Measurements from ENCODE around the gene SERPINA10. TPM values are rescaled to one million over a fixed set of nuclear protein-coding genes. Genes with fewer than 3 reads are reported as not detected.

Gene SERPINA10
- polyA plus RNA-seq, 1 of the 3 experiments (the other 2 are of a cell fraction), result not detected

DNA sequence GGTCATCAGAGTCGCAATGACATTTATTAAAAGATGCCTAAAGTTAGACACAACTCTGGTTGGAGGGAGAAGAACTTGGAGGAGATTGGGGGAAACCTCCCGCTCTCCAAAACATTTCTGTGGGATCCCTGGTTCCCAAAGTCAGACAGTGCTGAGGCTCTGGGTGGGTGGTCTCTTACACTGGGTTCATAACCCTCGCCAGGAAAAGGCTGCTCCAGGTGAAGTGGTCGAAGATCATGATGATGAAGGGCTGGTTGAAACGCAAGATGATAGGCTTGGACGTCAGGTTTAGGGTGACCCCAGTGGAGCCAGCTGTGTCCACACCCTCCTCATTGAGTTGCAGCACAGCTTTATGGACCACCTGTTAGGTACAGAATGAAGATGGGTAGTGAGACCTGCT, 11.2 kb upstream of the SERPINA10 start:
- H3K36me3 ChIP-seq (replicated peaks in 1 of 2; ENCODE audit: control insufficient read depth in 1 of 2, insufficient read depth in 2 of 2, low read length in 1 of 2), result no peaks in the 10 kb centered on the region

More for the DNA sequence above, 11.2 kb upstream of the SERPINA10 start:
- Histone ChIP-seq H3K9ac (no peak overlapping the region), H3F3A (replicated peaks; ENCODE audit: insufficient read depth) (no peaks in the 10 kb centered on the region), H3K4me3 (ENCODE audit: low read depth in 2 of 2, low read length in 1 of 2) (no peak overlapping the region), H3K79me2 (ENCODE audit: insufficient read depth) (no peaks in the 10 kb centered on the region), H2AFZ (ENCODE audit: low read depth) (no peak overlapping the region), H4K20me1 (ENCODE audit: insufficient read depth) (no peaks in the 10 kb centered on the region), H3K9me3 (no peaks in the 10 kb centered on the region; the same call in 1 of the 2 replicates), H3K27ac (ENCODE audit: low read depth in 2 of 2, low read length in 1 of 2) (no peak overlapping the region), H3K4me1 (ENCODE audit: control insufficient read depth in 1 of 2, insufficient read depth in 2 of 2, low read depth in 1 of 2, low read length in 1 of 2) (no peaks in the 10 kb centered on the region), H3K9me2 (no peaks in the 10 kb centered on the region), H3K27me3 (ENCODE audit: insufficient read depth) (no peaks in the 10 kb centered on the region), H3K4me2 (no peak overlapping the region)
- no peak for TF ChIP-seq CHD2 (IDR thresholded peaks at IDR 0.05; ENCODE audit: low read length, partially characterized antibody)
- no peak for TF ChIP-seq SIN3A (IDR thresholded peaks at IDR 0.05; ENCODE audit: borderline replicate concordance, low read depth, low read length)
- TF ChIP-seq, protein P1, sequence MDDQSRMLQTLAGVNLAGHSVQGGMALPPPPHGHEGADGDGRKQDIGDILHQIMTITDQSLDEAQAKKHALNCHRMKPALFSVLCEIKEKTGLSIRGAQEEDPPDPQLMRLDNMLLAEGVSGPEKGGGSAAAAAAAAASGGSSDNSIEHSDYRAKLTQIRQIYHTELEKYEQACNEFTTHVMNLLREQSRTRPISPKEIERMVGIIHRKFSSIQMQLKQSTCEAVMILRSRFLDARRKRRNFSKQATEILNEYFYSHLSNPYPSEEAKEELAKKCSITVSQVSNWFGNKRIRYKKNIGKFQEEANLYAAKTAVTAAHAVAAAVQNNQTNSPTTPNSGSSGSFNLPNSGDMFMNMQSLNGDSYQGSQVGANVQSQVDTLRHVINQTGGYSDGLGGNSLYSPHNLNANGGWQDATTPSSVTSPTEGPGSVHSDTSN (IDR thresholded peaks at IDR 0.05), result no peak
- TF ChIP-seq NFIC (IDR thresholded peaks at IDR 0.05; ENCODE audit: borderline replicate concordance), result no peak
- no peak for TF ChIP-seq GATA2 (CRISPR knock-in tag; IDR thresholded peaks at IDR 0.05)
- TF ChIP-seq FOXJ3 (CRISPR knock-in tag; IDR thresholded peaks at IDR 0.05), result no peak
- TF ChIP-seq FOXM1 (IDR thresholded peaks at IDR 0.05; ENCODE audit: low read depth), result no peak
- TF ChIP-seq FOSL2 (IDR thresholded peaks at IDR 0.05; ENCODE audit: borderline replicate concordance, low read depth), result no peak
- TF ChIP-seq, protein P2, sequence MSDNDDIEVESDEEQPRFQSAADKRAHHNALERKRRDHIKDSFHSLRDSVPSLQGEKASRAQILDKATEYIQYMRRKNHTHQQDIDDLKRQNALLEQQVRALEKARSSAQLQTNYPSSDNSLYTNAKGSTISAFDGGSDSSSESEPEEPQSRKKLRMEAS (IDR thresholded peaks at IDR 0.05; ENCODE audit: low read depth), result no peak
- TF ChIP-seq TAF1 (IDR thresholded peaks at IDR 0.05; ENCODE audit: borderline replicate concordance, low read depth, low read length), result no peak
- no peak for TF ChIP-seq NRF1 (IDR thresholded peaks at IDR 0.05; ENCODE audit: low read depth, low read length)
- no peak for TF ChIP-seq RCOR1 (IDR thresholded peaks at IDR 0.05; ENCODE audit: low read length)
- TF ChIP-seq, protein P3, sequence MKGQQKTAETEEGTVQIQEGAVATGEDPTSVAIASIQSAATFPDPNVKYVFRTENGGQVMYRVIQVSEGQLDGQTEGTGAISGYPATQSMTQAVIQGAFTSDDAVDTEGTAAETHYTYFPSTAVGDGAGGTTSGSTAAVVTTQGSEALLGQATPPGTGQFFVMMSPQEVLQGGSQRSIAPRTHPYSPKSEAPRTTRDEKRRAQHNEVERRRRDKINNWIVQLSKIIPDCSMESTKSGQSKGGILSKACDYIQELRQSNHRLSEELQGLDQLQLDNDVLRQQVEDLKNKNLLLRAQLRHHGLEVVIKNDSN (IDR thresholded peaks at IDR 0.05; ENCODE audit: borderline replicate concordance, low read depth), result no peak
- no peak for TF ChIP-seq EP300 (IDR thresholded peaks at IDR 0.05; ENCODE audit: borderline replicate concordance in 1 of 2, low read depth in 1 of 2, low read length in 1 of 2)
- TF ChIP-seq RFX5 (IDR thresholded peaks at IDR 0.05; ENCODE audit: low read length), result no peak
- TF ChIP-seq EZH2phosphoT487 (IDR thresholded peaks at IDR 0.05; ENCODE audit: borderline replicate concordance, low read depth), result no peak
- TF ChIP-seq, protein P4, sequence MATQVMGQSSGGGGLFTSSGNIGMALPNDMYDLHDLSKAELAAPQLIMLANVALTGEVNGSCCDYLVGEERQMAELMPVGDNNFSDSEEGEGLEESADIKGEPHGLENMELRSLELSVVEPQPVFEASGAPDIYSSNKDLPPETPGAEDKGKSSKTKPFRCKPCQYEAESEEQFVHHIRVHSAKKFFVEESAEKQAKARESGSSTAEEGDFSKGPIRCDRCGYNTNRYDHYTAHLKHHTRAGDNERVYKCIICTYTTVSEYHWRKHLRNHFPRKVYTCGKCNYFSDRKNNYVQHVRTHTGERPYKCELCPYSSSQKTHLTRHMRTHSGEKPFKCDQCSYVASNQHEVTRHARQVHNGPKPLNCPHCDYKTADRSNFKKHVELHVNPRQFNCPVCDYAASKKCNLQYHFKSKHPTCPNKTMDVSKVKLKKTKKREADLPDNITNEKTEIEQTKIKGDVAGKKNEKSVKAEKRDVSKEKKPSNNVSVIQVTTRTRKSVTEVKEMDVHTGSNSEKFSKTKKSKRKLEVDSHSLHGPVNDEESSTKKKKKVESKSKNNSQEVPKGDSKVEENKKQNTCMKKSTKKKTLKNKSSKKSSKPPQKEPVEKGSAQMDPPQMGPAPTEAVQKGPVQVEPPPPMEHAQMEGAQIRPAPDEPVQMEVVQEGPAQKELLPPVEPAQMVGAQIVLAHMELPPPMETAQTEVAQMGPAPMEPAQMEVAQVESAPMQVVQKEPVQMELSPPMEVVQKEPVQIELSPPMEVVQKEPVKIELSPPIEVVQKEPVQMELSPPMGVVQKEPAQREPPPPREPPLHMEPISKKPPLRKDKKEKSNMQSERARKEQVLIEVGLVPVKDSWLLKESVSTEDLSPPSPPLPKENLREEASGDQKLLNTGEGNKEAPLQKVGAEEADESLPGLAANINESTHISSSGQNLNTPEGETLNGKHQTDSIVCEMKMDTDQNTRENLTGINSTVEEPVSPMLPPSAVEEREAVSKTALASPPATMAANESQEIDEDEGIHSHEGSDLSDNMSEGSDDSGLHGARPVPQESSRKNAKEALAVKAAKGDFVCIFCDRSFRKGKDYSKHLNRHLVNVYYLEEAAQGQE (IDR thresholded peaks at IDR 0.05; ENCODE audit: low read depth, low read length), result no peak
- TF ChIP-seq YY1 (IDR thresholded peaks at IDR 0.05; ENCODE audit: low read depth), result no peak
- 59% methylated on average over 6 of the region's 6 CpGs for WGBS (ENCODE audit: low lambda C conversion rate)
- no peak for DNase-seq
- ChIA-PET POLR2A (no interaction called here), CTCF (interaction anchor here (0.6 kb wide), 1 partner anchor 122 kb away, joined by 3 read pairs; no protein-coding TSS in a partner anchor)

Measured in SK-N-SH (cell line).